GM12878 (cell line): ENCODE results near the gene MCM9.

Experiments
- POLR2A ChIP-seq: IDR thresholded peaks from 2 replicates; pipeline ENCODE4 v1.6.1; 2011; ENCODE audit warnings: low read depth, mild to moderate bottlenecking, low read length
- RFX5 ChIP-seq: IDR thresholded peaks from 2 replicates; pipeline ENCODE4 v1.6.1; 2011; ENCODE audit warnings: low read depth, low read length, improper control_type of control experiment
- TCF12 ChIP-seq: IDR thresholded peaks from 2 replicates; pipeline ENCODE4 v1.6.1; 2011; ENCODE audit warnings: low read depth, mild to moderate bottlenecking, low read length

DNA sequence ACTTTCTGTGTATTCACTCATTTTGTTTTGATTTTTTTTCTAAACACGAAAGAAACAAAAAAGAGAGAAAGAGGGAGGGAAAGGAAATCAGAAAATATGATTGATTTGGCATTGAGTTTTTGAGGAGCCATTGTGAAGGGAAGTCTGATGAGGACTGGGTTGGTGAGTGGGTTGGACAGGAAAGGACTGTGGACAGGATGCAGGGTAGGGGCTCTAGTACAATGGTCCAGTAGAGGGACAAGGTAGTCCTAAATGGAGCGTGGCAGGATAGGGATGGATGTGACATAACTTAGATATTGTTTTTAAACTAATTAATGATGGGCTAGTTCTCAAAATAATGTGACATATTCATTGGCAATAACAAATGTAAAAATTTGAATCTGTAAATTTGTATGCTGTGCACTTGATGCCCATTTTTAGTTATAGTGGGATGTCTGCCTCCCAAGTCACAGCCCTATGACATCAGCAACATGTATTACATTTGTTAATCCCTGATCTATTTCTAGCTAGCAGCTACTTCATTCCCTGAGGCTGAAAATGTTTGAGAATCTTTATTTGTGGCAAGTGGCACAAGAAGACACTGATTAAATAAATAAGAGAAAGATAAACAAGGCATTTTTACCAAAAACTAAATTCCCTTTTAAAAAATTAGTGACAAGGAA, 105.0 kb downstream of the MCM9 start:
- TF ChIP-seq TCF12 (no peak), RFX5 (no peak), POLR2A (no peak)
